Mucosa of descending colon (tissue), 3 donors: Measurements from ENCODE around the gene COMMD2. TPM values are rescaled to one million over a fixed set of nuclear protein-coding genes. Genes with fewer than 3 reads are reported as not detected.
A peak's percentile ranks its signal among the peaks of the same experiment; 100 is the strongest.

Experiments used
- ATAC-seq: fragments of 200-7000 bp; cut with Tn5 transposase; one replicate; pipeline ENCODE4 v1.9.1; 2020; ENCODE audit warnings: mild to moderate bottlenecking, moderate library complexity
- DNase-seq, 3 donors: peaks; one replicate each; pipeline ENCODE4 v3.0.0-alpha.2; 2020
- H3K36me3 ChIP-seq: fragments of 200-600 bp; one replicate; pipeline ENCODE4 v1.8.0; 2021; ENCODE audit warnings: low read depth, mild to moderate bottlenecking
- H3K4me1 ChIP-seq: fragments of 200-600 bp; one replicate; pipeline ENCODE4 v1.8.0; 2021; ENCODE audit warnings: low read depth, mild to moderate bottlenecking
- H3K4me3 ChIP-seq: fragments of 200-600 bp; one replicate; pipeline ENCODE4 v1.8.0; 2021; ENCODE audit warnings: mild to moderate bottlenecking
- H3K9me3 ChIP-seq: fragments of 200-600 bp; one replicate; pipeline ENCODE4 v1.8.0; 2021; ENCODE audit warnings: mild to moderate bottlenecking
- CTCF ChIP-seq: fragments of 200-600 bp; IDR thresholded peaks from one replicate; pipeline ENCODE4 v1.8.0; 2022; ENCODE audit warnings: antibody characterized with exemption, mild to moderate bottlenecking
- intact Hi-C, 2 donors: fragments of 100-400 bp; cut with DNase I in 1 of 2; cut with micrococcal nuclease in 1 of 2; formaldehyde crosslinking; loops; one replicate each; pipeline versions ENCODE4 v1.11.0 to v1.11.1; 2022; cut with DNase I, micrococcal nuclease
- total RNA-seq, 3 donors: library from RNA; stranded (reverse); fragmentation: NEBNext Ultra II Directional in 2 of 3; extraction: Animal tissue kit (Norgen Biotek cat#: 25700) in 2 of 3; gene quantifications; one replicate each; pipeline versions ENCODE4 v1.2.1 to v1.2.4, GENCODE V29; 2021 to 2023
- donor health status: DM: no; HTN: no; CAD: no; lungs with moderate emphysema.
- donor health status: DM: no; HTN: no; CAD: no.
- donor health status: DM: no; HTN: yes; CAD: no.

COMMD2 gene
- total RNA-seq, 3 donors from 2014 or later = 19.7 to 26.9 (median 25.4) TPM

GRCh38 chr3:149771652-149772271, 19.5 kb upstream of the COMMD2 start:
- peak; percentile 48 for ATAC-seq
- Histone ChIP-seq H3K4me1 (no peaks in the 10 kb centered on the region), H3K36me3 (no peaks in the 10 kb centered on the region), H3K9me3 (no peaks in the 10 kb centered on the region), H3K4me3 (no peak overlapping the region)
- intact Hi-C loops = loop anchor here in 1 of 2 donors (10.0 kb wide), 1 partner anchor 257 kb away; no protein-coding TSS in a partner anchor
- DNase-seq = peak in 2 of 3 donors; percentile 31 to 77
- TF ChIP-seq CTCF = no peak

- no peak for ATAC-seq
- no peak for TF ChIP-seq CTCF
- intact Hi-C loops = loop anchor here in 1 of 2 donors (10.0 kb wide), 1 partner anchor 255 kb away; no protein-coding TSS in a partner anchor
- DNase-seq = no peak
- H3K36me3 ChIP-seq = no peaks in the 10 kb centered on the region
- H3K4me3 ChIP-seq = no peak overlapping the region
- no peaks in the 10 kb centered on the region for H3K9me3 ChIP-seq
- H3K4me1 ChIP-seq = no peaks in the 10 kb centered on the region
These were observed 18.0 kb upstream of the COMMD2 start for GRCh38 chr3:149770246-149770645.

GRCh38 chr3:149768704-149769103, 16.4 kb upstream of the COMMD2 start:
- intact Hi-C loops = no loop called here
- Histone ChIP-seq H3K36me3 (no peaks in the 10 kb centered on the region), H3K4me1 (no peaks in the 10 kb centered on the region), H3K4me3 (no peak overlapping the region), H3K9me3 (no peaks in the 10 kb centered on the region)
- no peak for TF ChIP-seq CTCF
- DNase-seq (no peak), ATAC-seq (no peak)

GRCh38 chr3:149767720-149768119, 15.4 kb upstream of the COMMD2 start:
- H3K4me1 ChIP-seq = no peaks in the 10 kb centered on the region
- no peaks in the 10 kb centered on the region for H3K36me3 ChIP-seq
- intact Hi-C loops = no loop called here
- ATAC-seq (no peak), DNase-seq (no peak)
- TF ChIP-seq CTCF = no peak
- H3K4me3 ChIP-seq = no peak overlapping the region
- H3K9me3 ChIP-seq = no peaks in the 10 kb centered on the region

GRCh38 chr3:149765762-149766334, 13.6 kb upstream of the COMMD2 start:
- no peak for TF ChIP-seq CTCF
- Histone ChIP-seq H3K36me3 (no peaks in the 10 kb centered on the region), H3K4me3 (no peak overlapping the region), H3K9me3 (no peaks in the 10 kb centered on the region), H3K4me1 (no peaks in the 10 kb centered on the region)
- ATAC-seq (no peak), DNase-seq (no peak)
- intact Hi-C loops = no loop called here
